Gastrocnemius medialis (tissue), 4 donors: Measurements from ENCODE around the gene SPACA4.
"Not testable (repeated sequence)": the region's sequence is repeated elsewhere in the genome, so short reads cannot be mapped to it uniquely, and the experiment has no call there.

Experiments used
- CTCF ChIP-seq, 5 experiments: fragments of 450-650 bp in 3 of 5; fragments of 200-600 bp in 2 of 5; sonication (generic) in 2 of 5; IDR thresholded peaks in 4 of 5; conservative IDR thresholded peaks in 1 of 5; 1 replicate in 4 of 5; 2 replicates in 1 of 5; pipeline ENCODE4 v1.5.1; 2016 to 2019; ENCODE audit warnings: antibody characterized with exemption in 5 of 5, mild to moderate bottlenecking in 3 of 5, moderate library complexity in 3 of 5
- POLR2A ChIP-seq, 2 donors: fragments of 450-650 bp; IDR thresholded peaks; one replicate each; pipeline ENCODE4 v1.6.1; 2017; ENCODE audit warnings: antibody characterized with exemption in 2 of 2, mild to moderate bottlenecking in 2 of 2, moderate library complexity in 2 of 2

- not testable (repeated sequence) for TF ChIP-seq CTCF (IDR thresholded peaks at IDR 0.05 in 4 of 5, conservative IDR thresholded peaks at IDR 0.05 in 1 of 5); POLR2A (IDR thresholded peaks at IDR 0.05)
Observed at GRCh38 chr19:48632286-48632685, 25.7 kb downstream of the SPACA4 start.
